Hematopoietic multipotent progenitor cell treated with erythropoietin and hydrocortisone succinate and interleukin-3 and kit ligand, for 6 days (in vitro differentiated cells): ENCODE data around the gene CDC42EP1.

Experiments
- DNase-seq: peaks from one replicate; pipeline ENCODE4 v3.0.0-alpha.2; 2015

Gene CDC42EP1

GRCh38 chr22:37616201-37617083 is 56.2 kb downstream of the CDC42EP1 start:
- no peak for DNase-seq

GRCh38 chr22:37617431-37617830 is 57.2 kb downstream of the CDC42EP1 start:
- DNase-seq: no peak

- no peak for DNase-seq
Observed at GRCh38 chr22:37618072-37618656, 57.9 kb downstream of the CDC42EP1 start.

- DNase-seq: no peak
Observed at GRCh38 chr22:37618674-37619073, 58.4 kb downstream of the CDC42EP1 start.
